Colon (tissue), 2 donors: ENCODE results near the gene AP3D1.
"Not testable (repeated sequence)": the region's sequence is repeated elsewhere in the genome, so short reads cannot be mapped to it uniquely, and the experiment has no call there.

ENCODE experiments used
- FAIRE-seq: peaks from 2 replicates; lab custom pipeline; 2012; peaks lifted over from hg19 to GRCh38; lab: Jason Lieb, UNC
- donor health status: control.
- donor health status: control.

AP3D1 gene

GRCh38 chr19:2109046-2109864, 42.1 kb downstream of the AP3D1 start:
- no peak for FAIRE-seq

- FAIRE-seq, result no peak
Measured at GRCh38 chr19:2108251-2109016, 42.9 kb downstream of the AP3D1 start.

- no peak for FAIRE-seq
Measured at GRCh38 chr19:2103045-2103707, 48.2 kb downstream of the AP3D1 start.

GRCh38 chr19:2101417-2102335, 49.7 kb downstream of the AP3D1 start:
- FAIRE-seq, result no peak

- FAIRE-seq, result no peak
Measured at GRCh38 chr19:2100719-2101061, 50.7 kb downstream of the AP3D1 start.

GRCh38 chr19:2099937-2100718, 51.2 kb downstream of the AP3D1 start:
- no peak for FAIRE-seq

GRCh38 chr19:2099054-2099501, 52.3 kb downstream of the AP3D1 start:
- FAIRE-seq, result no peak

- FAIRE-seq, result no peak
Measured at GRCh38 chr19:2097886-2098327, 53.5 kb downstream of the AP3D1 start.

GRCh38 chr19:2097203-2097885, 54.0 kb downstream of the AP3D1 start:
- FAIRE-seq, result no peak

GRCh38 chr19:2096480-2097202, 54.7 kb downstream of the AP3D1 start, which contains the start of gene IZUMO4:
TSS of gene IZUMO4 (plus strand) at chr19:2096915. CDS start at chr19:2096946, 31 bp downstream.
- FAIRE-seq, result no peak

- FAIRE-seq, result no peak
Measured at GRCh38 chr19:2096034-2096479, 55.3 kb downstream of the AP3D1 start, which contains the start of gene MOB3A. TSS of gene MOB3A (minus strand) at chr19:2096326. CDS start at chr19:2078560, 17,766 bp downstream.

GRCh38 chr19:2091926-2092525, 59.3 kb downstream of the AP3D1 start:
- not testable (repeated sequence) for FAIRE-seq

- FAIRE-seq, result no peak
Measured at GRCh38 chr19:2089727-2090053, 61.7 kb downstream of the AP3D1 start.

- no peak for FAIRE-seq
Measured at GRCh38 chr19:2089001-2089711, 62.2 kb downstream of the AP3D1 start.

- FAIRE-seq, result no peak
Measured at GRCh38 chr19:2087621-2088100, 63.7 kb downstream of the AP3D1 start.

- FAIRE-seq, result not testable (repeated sequence)
Measured at GRCh38 chr19:2086695-2087620, 64.4 kb downstream of the AP3D1 start.
